B cell (primary cell): Measurements from ENCODE around the gene CTNS.

ENCODE experiments used
- CTCF ChIP-seq: fragments of 200-600 bp; IDR thresholded peaks from one replicate; pipeline ENCODE4 v1.8.0; 2022; ENCODE audit warnings: antibody characterized with exemption, mild to moderate bottlenecking
- EZH2 ChIP-seq: IDR thresholded peaks from 2 replicates; pipeline ENCODE4 v1.6.1; 2012; ENCODE audit warnings: borderline replicate concordance, low read depth, mild to moderate bottlenecking, moderate library complexity, low read length; ENCODE audit not compliant: insufficient read depth, poor library complexity, severe bottlenecking

GRCh38 chr17:3667366-3668278 is 31.1 kb downstream of the CTNS start:
- TF ChIP-seq CTCF (no peak), EZH2 (no peak)
